Rectal smooth muscle tissue (tissue), 1 donor: ENCODE measurements around the gene IQCK.

Experiments used
- H3K27ac ChIP-seq: one replicate; pipeline ENCODE4 v1.7.0; 2013; ENCODE audit warnings: low read depth, low read length, inconsistent platforms
- H3K27me3 ChIP-seq: one replicate; pipeline ENCODE4 v1.7.0; 2013; ENCODE audit warnings: low read length; ENCODE audit not compliant: control insufficient read depth, insufficient read depth
- H3K36me3 ChIP-seq: one replicate; pipeline ENCODE4 v1.7.0; 2013; ENCODE audit warnings: low read length; ENCODE audit not compliant: control insufficient read depth, insufficient read depth
- H3K4me1 ChIP-seq: one replicate; pipeline ENCODE4 v1.7.0; 2013; ENCODE audit warnings: low read length; ENCODE audit not compliant: control insufficient read depth, insufficient read depth
- H3K4me3 ChIP-seq: one replicate; pipeline ENCODE4 v1.7.0; 2013; ENCODE audit warnings: low read length
- H3K9ac ChIP-seq: one replicate; pipeline ENCODE4 v1.7.0; 2013; ENCODE audit warnings: low read length

The IQCK gene

GRCh38 chr16:19857593-19858339, 139.7 kb downstream of the IQCK start:
- Histone ChIP-seq H3K4me3 (no peak overlapping the region), H3K27ac (no peak overlapping the region)

GRCh38 chr16:19858340-19859018, 140.4 kb downstream of the IQCK start:
- H3K9ac ChIP-seq = no peak overlapping the region
- H3K27ac ChIP-seq = no peak overlapping the region
- peaks cover 4% of the 10 kb centered on the region for H3K4me1 ChIP-seq

More at GRCh38 chr16:19857593-19858339, 139.7 kb downstream of the IQCK start:
- Histone ChIP-seq H3K36me3 (no peaks in the 10 kb centered on the region), H3K27me3 (no peaks in the 10 kb centered on the region), H3K4me1 (peaks cover 4% of the 10 kb centered on the region), H3K9ac (no peak overlapping the region)

GRCh38 chr16:19859166-19859565, 141.1 kb downstream of the IQCK start:
- H3K4me3 ChIP-seq = no peak overlapping the region
- H3K36me3 ChIP-seq = no peaks in the 10 kb centered on the region
- no peak overlapping the region for H3K27ac ChIP-seq
- H3K27me3 ChIP-seq = no peaks in the 10 kb centered on the region
- no peak overlapping the region for H3K9ac ChIP-seq
- H3K4me1 ChIP-seq = peaks cover 4% of the 10 kb centered on the region

More at GRCh38 chr16:19858340-19859018, 140.4 kb downstream of the IQCK start:
- Histone ChIP-seq H3K27me3 (no peaks in the 10 kb centered on the region), H3K4me3 (no peak overlapping the region), H3K36me3 (no peaks in the 10 kb centered on the region)

- H3K27ac ChIP-seq = no peak overlapping the region
- no peaks in the 10 kb centered on the region for H3K36me3 ChIP-seq
- no peaks in the 10 kb centered on the region for H3K27me3 ChIP-seq
- H3K4me1 ChIP-seq = peaks cover 4% of the 10 kb centered on the region
- no peak overlapping the region for H3K9ac ChIP-seq
- no peak overlapping the region for H3K4me3 ChIP-seq
Measured at GRCh38 chr16:19859603-19860002, 141.5 kb downstream of the IQCK start.

- H3K4me3 ChIP-seq = no peak overlapping the region
- no peaks in the 10 kb centered on the region for H3K36me3 ChIP-seq
- no peaks in the 10 kb centered on the region for H3K27me3 ChIP-seq
- no peak overlapping the region for H3K27ac ChIP-seq
- H3K4me1 ChIP-seq = peaks cover 4% of the 10 kb centered on the region
- H3K9ac ChIP-seq = no peak overlapping the region
Measured at GRCh38 chr16:19860166-19861041, 142.3 kb downstream of the IQCK start.

GRCh38 chr16:19861133-19861532, 143.1 kb downstream of the IQCK start:
- Histone ChIP-seq H3K4me1 (peaks cover 4% of the 10 kb centered on the region), H3K27me3 (no peaks in the 10 kb centered on the region), H3K4me3 (no peak overlapping the region), H3K9ac (no peak overlapping the region), H3K27ac (no peak overlapping the region), H3K36me3 (no peaks in the 10 kb centered on the region)

- Histone ChIP-seq H3K4me1 (peaks cover 4% of the 10 kb centered on the region), H3K4me3 (no peak overlapping the region), H3K27ac (no peak overlapping the region), H3K9ac (no peak overlapping the region), H3K27me3 (no peaks in the 10 kb centered on the region), H3K36me3 (no peaks in the 10 kb centered on the region)
Measured at GRCh38 chr16:19861811-19862327, 143.8 kb downstream of the IQCK start.

- H3K4me1 ChIP-seq = peaks cover 4% of the 10 kb centered on the region
- H3K27me3 ChIP-seq = no peaks in the 10 kb centered on the region
- H3K4me3 ChIP-seq = no peak overlapping the region
- H3K9ac ChIP-seq = no peak overlapping the region
- no peak overlapping the region for H3K27ac ChIP-seq
- no peaks in the 10 kb centered on the region for H3K36me3 ChIP-seq
Measured at GRCh38 chr16:19863990-19864389, 145.9 kb downstream of the IQCK start.

GRCh38 chr16:19864566-19864965, 146.5 kb downstream of the IQCK start:
- Histone ChIP-seq H3K9ac (no peak overlapping the region), H3K4me3 (no peak overlapping the region), H3K27me3 (no peaks in the 10 kb centered on the region), H3K27ac (no peak overlapping the region), H3K36me3 (no peaks in the 10 kb centered on the region), H3K4me1 (peaks cover 4% of the 10 kb centered on the region)

GRCh38 chr16:19868421-19868820, 150.3 kb downstream of the IQCK start:
- no peak overlapping the region for H3K9ac ChIP-seq
- no peaks in the 10 kb centered on the region for H3K4me1 ChIP-seq
- H3K27ac ChIP-seq = no peak overlapping the region

GRCh38 chr16:19871721-19872120, 153.7 kb downstream of the IQCK start:
- H3K4me3 ChIP-seq = no peak overlapping the region
- H3K36me3 ChIP-seq = no peaks in the 10 kb centered on the region
- H3K4me1 ChIP-seq = no peaks in the 10 kb centered on the region
- H3K27ac ChIP-seq = no peak overlapping the region
- peaks cover 2% of the 10 kb centered on the region for H3K27me3 ChIP-seq
- H3K9ac ChIP-seq = no peak overlapping the region

More at GRCh38 chr16:19868421-19868820, 150.3 kb downstream of the IQCK start:
- H3K27me3 ChIP-seq = no peaks in the 10 kb centered on the region
- H3K36me3 ChIP-seq = no peaks in the 10 kb centered on the region
- H3K4me3 ChIP-seq = no peak overlapping the region
